Hepatocyte (in vitro differentiated cells): ENCODE measurements around the gene VWA8. TPM values are rescaled to one million over a fixed set of nuclear protein-coding genes. Genes with fewer than 3 reads are reported as not detected.

Experiments
- DNase-seq: peaks from one replicate; pipeline ENCODE4 v3.0.0-alpha.2; 2016; ENCODE audit warnings: low spot score
- H2AFZ ChIP-seq: fragments of 200-600 bp; sonication (generic); 2 replicates; pipeline ENCODE4 v1.6.0; 2016; ENCODE audit warnings: antibody characterized with exemption, mild to moderate bottlenecking
- H3K27ac ChIP-seq: fragments of 200-600 bp; sonication (generic); 2 replicates; pipeline ENCODE4 v1.5.1; 2016; ENCODE audit warnings: mild to moderate bottlenecking
- H3K27me3 ChIP-seq: fragments of 200-600 bp; sonication (generic); 2 replicates; pipeline ENCODE4 v1.6.1; 2016
- H3K36me3 ChIP-seq: fragments of 200-600 bp; sonication (generic); replicated peaks from 2 replicates; pipeline ENCODE4 v1.5.1; 2016; ENCODE audit warnings: low read depth; ENCODE audit not compliant: insufficient read depth
- H3K4me1 ChIP-seq: fragments of 200-600 bp; sonication (generic); 2 replicates; pipeline ENCODE4 v1.5.1; 2016; ENCODE audit warnings: mild to moderate bottlenecking, moderate library complexity; ENCODE audit not compliant: insufficient read depth
- H3K4me2 ChIP-seq: fragments of 200-600 bp; sonication (generic); 2 replicates; pipeline ENCODE4 v1.6.0; 2016
- H3K4me3 ChIP-seq: fragments of 200-600 bp; sonication (generic); 2 replicates; pipeline ENCODE4 v1.5.1; 2016; ENCODE audit warnings: mild to moderate bottlenecking
- H3K79me2 ChIP-seq: fragments of 200-600 bp; sonication (generic); 2 replicates; pipeline ENCODE4 v1.6.0; 2017; ENCODE audit warnings: mild to moderate bottlenecking
- H3K9me2 ChIP-seq: fragments of 200-600 bp; sonication (generic); replicated peaks from 2 replicates; pipeline ENCODE4 v1.6.0; 2017; ENCODE audit warnings: mild to moderate bottlenecking; ENCODE audit not compliant: insufficient read depth
- H3K9me3 ChIP-seq: fragments of 200-600 bp; sonication (generic); 2 replicates; pipeline ENCODE4 v1.5.1; 2016; ENCODE audit warnings: low read depth, mild to moderate bottlenecking
- H4K20me1 ChIP-seq: fragments of 200-600 bp; sonication (generic); 2 replicates; pipeline ENCODE4 v1.6.0; 2016; ENCODE audit warnings: mild to moderate bottlenecking; ENCODE audit not compliant: insufficient read depth, poor library complexity, severe bottlenecking
- CTCF ChIP-seq: fragments of 200-600 bp; sonication (generic); IDR thresholded peaks from 2 replicates; pipeline ENCODE4 v1.5.1; 2016; ENCODE audit warnings: antibody characterized with exemption, mild to moderate bottlenecking; ENCODE audit not compliant: poor library complexity
- EZH2 ChIP-seq: fragments of 200-600 bp; sonication (generic); IDR thresholded peaks from 2 replicates; pipeline ENCODE4 v1.6.1; 2016; ENCODE audit warnings: antibody characterized with exemption, mild to moderate bottlenecking, borderline replicate concordance
- EZH2phosphoT487 ChIP-seq: fragments of 200-600 bp; sonication (generic); IDR thresholded peaks from one replicate; pipeline ENCODE4 v1.6.1; 2018; ENCODE audit warnings: antibody characterized with exemption, mild to moderate bottlenecking, low read depth, moderate library complexity; ENCODE audit not compliant: unreplicated experiment, severe bottlenecking
- WGBS: methylation state at CpG from one replicate; pipeline ENCODE4 v1.1.6; 2016; ENCODE audit warnings: low lambda C conversion rate; ENCODE audit errors: missing lambda C conversion rate; 5-methylcytosine and 5-hydroxymethylcytosine counted together
- polyA plus RNA-seq: library from polyadenylated mRNA; unstranded; fragments of >200 nt; fragmentation: Nextera tagmentation; extraction: Ambion mirVana; gene quantifications from 2 replicates; pipeline ENCODE4 v1.2.1, GENCODE V29; 2016
- total RNA-seq: library from RNA; depleted of rRNA; stranded (reverse); fragments of >200 nt; gene quantifications from 2 replicates; pipeline ENCODE4 v1.2.3, GENCODE V29; 2014

VWA8 gene
- total and polyA plus RNA-seq, 2 experiments from 2014 or later, result 4.9 to 19.5 TPM

- Histone ChIP-seq H2AFZ (no peak overlapping the region), H3K27me3 (no peaks in the 10 kb centered on the region), H3K9me3 (no peaks in the 10 kb centered on the region), H3K36me3 (no peaks in the 10 kb centered on the region), H3K27ac (no peak overlapping the region), H3K9me2 (no peaks in the 10 kb centered on the region), H3K79me2 (peaks cover 37% of the 10 kb centered on the region), H4K20me1 (no peaks in the 10 kb centered on the region), H3K4me2 (no peak overlapping the region), H3K4me3 (no peak overlapping the region), H3K4me1 (no peaks in the 10 kb centered on the region)
- TF ChIP-seq EZH2phosphoT487 (no peak), EZH2 (no peak), CTCF (no peak)
- 73% methylated on average over 1 of the region's 1 CpG for WGBS
- no peak for DNase-seq
These were observed 22.0 kb downstream of the VWA8 start for GRCh38 chr13:41938918-41939317.

GRCh38 chr13:41937388-41937787 is 23.5 kb downstream of the VWA8 start:
- Histone ChIP-seq H3K27ac (no peak overlapping the region), H4K20me1 (no peaks in the 10 kb centered on the region), H3K36me3 (no peaks in the 10 kb centered on the region), H3K4me1 (no peaks in the 10 kb centered on the region), H3K79me2 (peaks cover 39% of the 10 kb centered on the region), H3K4me2 (no peak overlapping the region), H2AFZ (no peak overlapping the region), H3K9me2 (no peaks in the 10 kb centered on the region), H3K4me3 (no peak overlapping the region), H3K9me3 (no peaks in the 10 kb centered on the region), H3K27me3 (no peaks in the 10 kb centered on the region)
- WGBS, result 97% methylated on average over 5 of the region's 5 CpGs
- DNase-seq, result no peak
- TF ChIP-seq CTCF, result no peak
- no peak for TF ChIP-seq EZH2
- TF ChIP-seq EZH2phosphoT487, result no peak

- Histone ChIP-seq H3K9me2 (no peaks in the 10 kb centered on the region), H3K36me3 (no peaks in the 10 kb centered on the region), H3K4me2 (no peak overlapping the region), H3K4me3 (no peak overlapping the region), H2AFZ (no peak overlapping the region), H3K27ac (no peak overlapping the region), H3K79me2 (peaks cover 37% of the 10 kb centered on the region), H3K27me3 (no peaks in the 10 kb centered on the region), H4K20me1 (no peaks in the 10 kb centered on the region), H3K4me1 (no peaks in the 10 kb centered on the region), H3K9me3 (no peaks in the 10 kb centered on the region)
- TF ChIP-seq EZH2phosphoT487 (no peak), EZH2 (no peak), CTCF (no peak)
- 85% methylated on average over 1 of the region's 1 CpG for WGBS
- no peak for DNase-seq
These were observed 25.4 kb downstream of the VWA8 start for GRCh38 chr13:41935501-41935900.

GRCh38 chr13:41934994-41935393 is 25.9 kb downstream of the VWA8 start:
- H4K20me1 ChIP-seq, result no peaks in the 10 kb centered on the region
- no peaks in the 10 kb centered on the region for H3K27me3 ChIP-seq
- H3K9me3 ChIP-seq, result no peaks in the 10 kb centered on the region
- H3K27ac ChIP-seq, result no peak overlapping the region
- no peak for TF ChIP-seq EZH2phosphoT487
- no peak for TF ChIP-seq EZH2
- no peak for TF ChIP-seq CTCF
- no peaks in the 10 kb centered on the region for H3K4me1 ChIP-seq
- H2AFZ ChIP-seq, result no peak overlapping the region
- H3K4me3 ChIP-seq, result no peak overlapping the region
- H3K36me3 ChIP-seq, result no peaks in the 10 kb centered on the region
- 94% methylated on average over 1 of the region's 1 CpG for WGBS
- H3K4me2 ChIP-seq, result no peak overlapping the region
- H3K79me2 ChIP-seq, result peaks cover 37% of the 10 kb centered on the region
- no peaks in the 10 kb centered on the region for H3K9me2 ChIP-seq
- no peak for DNase-seq
